OCI-LY7 (cell line): ENCODE results near the gene CSNK1D. TPM values are rescaled to one million over a fixed set of nuclear protein-coding genes. Genes with fewer than 3 reads are reported as not detected.
A peak's percentile ranks its signal among the peaks of the same experiment; 100 is the strongest.

ENCODE experiments used
- BruUV-seq: library from RNA; stranded (reverse); fragments of 400-500 nt; replicated peaks from 2 replicates; lab custom pipeline; 2021; lab: Mats Ljungman, UMichigan
- CTCF ChIA-PET: fragments of 300-600 bp; sonication (Branson Sonifier 250); formaldehyde crosslinking; loops from one replicate; lab custom pipeline; 2022; ENCODE audit warnings: antibody characterized with exemption; ENCODE audit not compliant: unreplicated experiment; lab: Charles Lee
- POLR2A ChIA-PET: fragments of 300-600 bp; sonication (Branson Sonifier 250); formaldehyde crosslinking; loops from one replicate; lab custom pipeline; 2022; ENCODE audit warnings: antibody characterized with exemption; lab: Charles Lee
- DNase-seq: peaks from one replicate; pipeline ENCODE4 v3.0.0-alpha.2; 2015; ENCODE audit warnings: low spot score
- H2AFZ ChIP-seq: fragments of 200-600 bp; sonication (generic), shearing (Covaris generic); 2 replicates; pipeline ENCODE4 v1.6.1; 2014; ENCODE audit warnings: mild to moderate bottlenecking, antibody characterized with exemption, low read length, moderate library complexity
- H3K27ac ChIP-seq: fragments of 200-600 bp; sonication (generic); 2 replicates; pipeline ENCODE4 v1.5.1; 2014; ENCODE audit warnings: mixed run types, low read depth, mild to moderate bottlenecking, moderate library complexity, low read length, inconsistent platforms; ENCODE audit not compliant: poor library complexity, severe bottlenecking
- H3K36me3 ChIP-seq: fragments of 200-600 bp; sonication (generic); 2 replicates; pipeline ENCODE4 v1.6.1; 2014; ENCODE audit warnings: mild to moderate bottlenecking, antibody characterized with exemption, low read length, moderate library complexity, mixed read lengths; ENCODE audit not compliant: insufficient read depth
- H3K4me1 ChIP-seq: fragments of 200-600 bp; sonication (generic); 2 replicates; pipeline ENCODE4 v1.5.1; 2014; ENCODE audit warnings: mild to moderate bottlenecking, low read length; ENCODE audit not compliant: insufficient read depth, poor library complexity, severe bottlenecking
- H3K4me2 ChIP-seq: fragments of 200-600 bp; sonication (generic); 2 replicates; pipeline ENCODE4 v1.6.1; 2014; ENCODE audit warnings: mild to moderate bottlenecking, low read length
- H3K4me3 ChIP-seq: fragments of 200-600 bp; sonication (generic); 2 replicates; pipeline ENCODE4 v1.5.1; 2014; ENCODE audit warnings: mild to moderate bottlenecking, low read depth, low read length; ENCODE audit not compliant: poor library complexity, severe bottlenecking
- H3K79me2 ChIP-seq: fragments of 200-600 bp; sonication (generic); 2 replicates; pipeline ENCODE4 v1.6.1; 2016; ENCODE audit warnings: low read depth, mild to moderate bottlenecking, low read length, moderate library complexity, mixed read lengths; ENCODE audit not compliant: insufficient read depth
- H3K9me2 ChIP-seq: fragments of 200-600 bp; sonication (generic); 2 replicates; pipeline ENCODE4 v1.6.1; 2016; ENCODE audit warnings: mild to moderate bottlenecking, low read length, mixed read lengths; ENCODE audit not compliant: insufficient read depth
- H3K9me3 ChIP-seq: fragments of 200-600 bp; sonication (generic); 2 replicates; pipeline ENCODE4 v1.6.1; 2014; ENCODE audit warnings: mild to moderate bottlenecking, mixed run types, low read length, mixed read lengths
- H4K20me1 ChIP-seq: fragments of 200-600 bp; sonication (generic); 2 replicates; pipeline ENCODE4 v1.6.1; 2014; ENCODE audit warnings: mild to moderate bottlenecking, antibody characterized with exemption, low read length, moderate library complexity, mixed read lengths; ENCODE audit not compliant: insufficient read depth
- CTCF ChIP-seq: fragments of 200-600 bp; sonication (generic); conservative IDR thresholded peaks from 2 replicates; pipeline ENCODE4 v1.5.1; 2014; ENCODE audit warnings: mild to moderate bottlenecking, antibody characterized with exemption, low read length, moderate library complexity, mixed read lengths
- EZH2phosphoT487 ChIP-seq: fragments of 200-600 bp; sonication (generic); IDR thresholded peaks from 2 replicates; pipeline ENCODE4 v1.6.1; 2018; ENCODE audit warnings: low read depth, borderline replicate concordance, mild to moderate bottlenecking, mixed run types, antibody characterized with exemption, low read length, moderate library complexity, mixed read lengths
- intact Hi-C: fragments of 100-400 bp; cut with micrococcal nuclease; formaldehyde crosslinking; loops from one replicate; pipeline ENCODE4 v1.10.0; 2022; ENCODE audit not compliant: unreplicated experiment
- total RNA-seq, 2 experiments: library from RNA; depleted of rRNA in 1 of 2; stranded (reverse); fragments of >200 nt in 1 of 2; shearing (Covaris generic) in 1 of 2; gene quantifications; 2 replicates each; pipeline ENCODE4 v1.2.3, GENCODE V29; 2014 to 2022

The CSNK1D gene
- total RNA-seq, 2 experiments from 2014 or later, result 53.0 to 181 TPM

GRCh38 chr17:82295472-82295814, 21.9 kb upstream of the CSNK1D start:
- CTCF ChIA-PET, result no interaction called here
- no TSS peak for BruUV-seq

GRCh38 chr17:82294064-82294773, 20.7 kb upstream of the CSNK1D start:
- H4K20me1 ChIP-seq, result no peaks in the 10 kb centered on the region
- ChIA-PET POLR2A (no interaction called here), CTCF (no interaction called here)
- intact Hi-C loops, result loop anchor here (10.0 kb wide), 2 partner anchors 201 to 261 kb away; no protein-coding TSS in a partner anchor
- H3K79me2 ChIP-seq, result peaks cover 7% of the 10 kb centered on the region; the same call in 1 of the 2 replicates
- H3K4me3 ChIP-seq, result no peak overlapping the region
- DNase-seq, result no peak
- no peaks in the 10 kb centered on the region for H3K36me3 ChIP-seq
- H3K4me2 ChIP-seq, result peak overlapping the region; percentile 50; the same call in 1 of the 2 replicates
- TSS peak; percentile 93 for BruUV-seq
- H3K4me1 ChIP-seq, result peaks cover 48% of the 10 kb centered on the region
- H2AFZ ChIP-seq, result no peak overlapping the region
- H3K9me3 ChIP-seq, result no peaks in the 10 kb centered on the region
- no peaks in the 10 kb centered on the region for H3K9me2 ChIP-seq
- TF ChIP-seq CTCF (no peak), EZH2phosphoT487 (no peak)
- no peak overlapping the region for H3K27ac ChIP-seq

More at GRCh38 chr17:82295472-82295814, 21.9 kb upstream of the CSNK1D start:
- intact Hi-C loops, result loop anchor here (10.0 kb wide), 2 partner anchors 199 to 259 kb away; no protein-coding TSS in a partner anchor
- peaks cover 7% of the 10 kb centered on the region; the same call in 1 of the 2 replicates for H3K79me2 ChIP-seq
- no peaks in the 10 kb centered on the region for H4K20me1 ChIP-seq
- POLR2A ChIA-PET, result interaction anchor here (0.7 kb wide), 1 partner anchor 64 kb away, joined by 5 read pairs; the partner anchor contains the start of gene TEX19
- no peak overlapping the region for H3K27ac ChIP-seq
- no peak overlapping the region for H3K4me3 ChIP-seq
- H2AFZ ChIP-seq, result no peak overlapping the region
- H3K9me3 ChIP-seq, result no peaks in the 10 kb centered on the region
- H3K4me2 ChIP-seq, result no peak overlapping the region
- no peak for DNase-seq
- H3K4me1 ChIP-seq, result peaks cover 48% of the 10 kb centered on the region
- no peaks in the 10 kb centered on the region for H3K9me2 ChIP-seq
- H3K36me3 ChIP-seq, result no peaks in the 10 kb centered on the region
- TF ChIP-seq EZH2phosphoT487, result no peak
- no peak for TF ChIP-seq CTCF
